ENCODE results near the gene TRMO. TPM values are rescaled to one million over a fixed set of nuclear protein-coding genes. Genes with fewer than 3 reads are reported as not detected.

The TRMO gene
- total and polyA plus RNA-seq, 7 donors, result 6.7 to 13.9 (median 9.2) TPM

DNA sequence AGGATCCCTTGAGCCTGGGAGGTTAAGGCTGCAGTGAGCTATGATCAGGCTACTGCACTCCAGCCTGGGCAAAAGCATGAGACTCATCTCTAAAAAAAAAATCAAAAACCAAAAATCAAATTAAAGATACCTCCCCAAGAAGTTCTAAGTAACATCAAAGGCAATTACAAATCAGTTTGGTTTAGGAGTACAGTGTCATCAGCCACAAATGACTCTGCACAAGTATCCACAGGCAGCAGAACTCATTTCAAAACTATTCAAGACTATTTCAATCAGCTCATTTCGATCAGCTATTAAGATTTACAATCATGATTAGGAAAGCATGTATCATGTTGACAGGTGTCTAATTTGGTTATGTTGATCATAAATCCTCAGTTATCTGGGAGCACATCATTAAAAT, 19.1 kb downstream of the TRMO start:
- 77 to 88% (median 81%) methylated on average over 1 of the region's 1 CpG for WGBS, 3 donors
- intact Hi-C loops (cut with DNase I), result loop anchor here in 1 of 2 donors (10.0 kb wide), 1 partner anchor 438 kb away; no protein-coding TSS in a partner anchor
- no peak for ATAC-seq
- Histone ChIP-seq H3K4me3 (no peak overlapping the region), H3K27me3 (ENCODE audit: insufficient read depth in 3 of 3, low read length in 2 of 3) (no peaks in the 10 kb centered on the region), H3K36me3 (ENCODE audit: insufficient read depth in 1 of 2, low read depth in 1 of 2) (peaks cover 0 to 26% of the 10 kb centered on the region in 2 donors), H3K27ac (no peak overlapping the region), H3K4me1 (peaks cover 9% of the 10 kb centered on the region), H3K9me3 (no peaks in the 10 kb centered on the region)
- TF ChIP-seq, protein P1, sequence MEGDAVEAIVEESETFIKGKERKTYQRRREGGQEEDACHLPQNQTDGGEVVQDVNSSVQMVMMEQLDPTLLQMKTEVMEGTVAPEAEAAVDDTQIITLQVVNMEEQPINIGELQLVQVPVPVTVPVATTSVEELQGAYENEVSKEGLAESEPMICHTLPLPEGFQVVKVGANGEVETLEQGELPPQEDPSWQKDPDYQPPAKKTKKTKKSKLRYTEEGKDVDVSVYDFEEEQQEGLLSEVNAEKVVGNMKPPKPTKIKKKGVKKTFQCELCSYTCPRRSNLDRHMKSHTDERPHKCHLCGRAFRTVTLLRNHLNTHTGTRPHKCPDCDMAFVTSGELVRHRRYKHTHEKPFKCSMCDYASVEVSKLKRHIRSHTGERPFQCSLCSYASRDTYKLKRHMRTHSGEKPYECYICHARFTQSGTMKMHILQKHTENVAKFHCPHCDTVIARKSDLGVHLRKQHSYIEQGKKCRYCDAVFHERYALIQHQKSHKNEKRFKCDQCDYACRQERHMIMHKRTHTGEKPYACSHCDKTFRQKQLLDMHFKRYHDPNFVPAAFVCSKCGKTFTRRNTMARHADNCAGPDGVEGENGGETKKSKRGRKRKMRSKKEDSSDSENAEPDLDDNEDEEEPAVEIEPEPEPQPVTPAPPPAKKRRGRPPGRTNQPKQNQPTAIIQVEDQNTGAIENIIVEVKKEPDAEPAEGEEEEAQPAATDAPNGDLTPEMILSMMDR (IDR thresholded peaks at IDR 0.05), result no peak
- no peak for DNase-seq

DNA sequence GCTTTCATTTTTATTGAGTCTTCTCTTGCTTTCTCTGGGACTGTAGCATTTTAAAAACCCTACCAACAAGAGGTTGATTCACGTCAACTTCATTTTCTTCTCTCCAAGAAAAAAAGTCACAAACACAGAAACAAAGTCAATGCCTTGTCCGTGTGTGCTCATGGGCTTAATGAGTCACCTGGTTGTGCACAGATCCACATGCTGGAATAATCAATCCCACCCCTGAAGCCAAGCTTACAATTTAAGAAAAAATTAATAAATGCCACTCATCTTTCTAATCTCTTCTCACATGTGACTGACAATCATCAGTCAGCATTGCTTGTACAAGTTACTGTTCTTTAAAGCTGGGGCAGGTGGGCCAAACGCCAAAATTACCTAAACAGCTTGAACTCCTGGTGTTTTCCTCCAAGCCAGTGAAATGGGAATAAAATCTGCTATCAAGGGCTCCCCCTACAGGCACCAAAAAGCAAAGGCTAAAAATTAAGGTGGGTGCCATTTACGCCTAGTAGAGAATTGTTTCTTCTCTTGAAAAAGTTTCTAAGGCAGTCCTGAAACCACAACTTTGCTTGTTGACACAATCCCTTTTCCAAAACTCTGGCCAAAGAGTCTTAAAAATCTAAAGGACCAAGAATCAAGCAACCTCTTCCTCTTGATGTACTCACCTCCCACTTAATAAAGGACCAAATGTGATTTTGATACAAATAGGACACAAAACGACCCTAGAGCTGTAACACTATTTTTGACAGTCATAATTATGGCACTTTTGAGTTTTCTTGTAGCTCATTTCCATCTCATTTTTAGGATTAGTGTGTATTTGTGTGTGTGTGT, 21.3 kb downstream of the TRMO start:
- intact Hi-C loops (cut with DNase I), result loop anchor here in 1 of 2 donors (2.0 to 10.0 kb wide), 2 partner anchors 190 to 436 kb away; no protein-coding TSS in a partner anchor
- TF ChIP-seq, protein P1 (IDR thresholded peaks at IDR 0.05), result peak; percentile 70
- DNase-seq (no peak), ATAC-seq (peak in 2 of 4 donors; percentile 55 to 71)
- Histone ChIP-seq H3K36me3 (ENCODE audit: insufficient read depth in 1 of 2, low read depth in 1 of 2) (peaks cover 0 to 32% of the 10 kb centered on the region in 2 donors), H3K4me1 (peaks cover 2% of the 10 kb centered on the region), H3K9me3 (no peaks in the 10 kb centered on the region), H3K27ac (no peak overlapping the region), H3K27me3 (ENCODE audit: insufficient read depth in 3 of 3, low read length in 2 of 3) (no peaks in the 10 kb centered on the region), H3K4me3 (no peak overlapping the region)
- whole genome bisulfite sequencing, 3 donors, result 48 to 53% (median 50%) methylated on average over 5 of the region's 5 CpGs

DNA sequence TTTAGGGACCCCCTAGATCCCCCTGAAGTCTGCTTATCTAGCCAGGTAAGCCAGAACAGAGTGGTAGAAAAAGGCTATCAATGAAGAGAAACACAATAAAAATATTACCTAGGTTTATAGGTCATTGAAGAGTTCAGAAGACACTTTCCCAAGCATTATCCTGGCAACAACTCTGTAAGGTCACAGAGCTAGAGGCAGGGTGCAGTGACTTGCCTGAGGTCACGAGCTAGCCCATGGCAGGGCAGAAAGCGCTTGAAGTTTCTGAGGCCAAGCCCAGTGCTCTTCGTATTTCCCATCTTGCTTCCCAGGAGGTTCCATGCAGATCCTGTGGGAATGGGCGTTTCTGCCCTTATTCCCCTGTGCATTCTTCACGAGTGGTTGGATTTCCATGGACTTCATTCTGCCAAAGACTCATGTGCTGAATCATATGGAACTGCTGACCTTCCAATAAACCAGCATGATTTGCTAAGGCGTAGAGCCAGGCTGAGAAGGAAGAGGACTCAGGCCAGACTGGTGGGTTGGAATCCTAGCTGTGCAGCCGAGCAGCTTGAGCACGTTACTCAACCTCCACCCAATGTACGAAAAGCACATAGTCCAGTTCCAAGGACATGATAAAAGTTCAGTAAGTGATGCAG, 22.1 kb downstream of the TRMO start:
- H3K9me3 ChIP-seq, result no peaks in the 10 kb centered on the region
- intact Hi-C loops (cut with DNase I), result loop anchor here in 1 of 2 donors (2.0 to 10.0 kb wide), 2 partner anchors 189 to 435 kb away; no protein-coding TSS in a partner anchor
- no peak overlapping the region for H3K4me3 ChIP-seq
- H3K36me3 ChIP-seq (ENCODE audit: insufficient read depth in 1 of 2, low read depth in 1 of 2), result peaks cover 0 to 37% of the 10 kb centered on the region in 2 donors
- no peaks in the 10 kb centered on the region for H3K27me3 ChIP-seq (ENCODE audit: insufficient read depth in 3 of 3, low read length in 2 of 3)
- no peaks in the 10 kb centered on the region for H3K4me1 ChIP-seq
- ATAC-seq, result no peak
- 81 to 86% (median 83%) methylated on average over 9 of the region's 9 CpGs for WGBS, 3 donors
- no peak overlapping the region for H3K27ac ChIP-seq
- TF ChIP-seq, protein P1 (IDR thresholded peaks at IDR 0.05), result no peak
- no peak for DNase-seq

DNA sequence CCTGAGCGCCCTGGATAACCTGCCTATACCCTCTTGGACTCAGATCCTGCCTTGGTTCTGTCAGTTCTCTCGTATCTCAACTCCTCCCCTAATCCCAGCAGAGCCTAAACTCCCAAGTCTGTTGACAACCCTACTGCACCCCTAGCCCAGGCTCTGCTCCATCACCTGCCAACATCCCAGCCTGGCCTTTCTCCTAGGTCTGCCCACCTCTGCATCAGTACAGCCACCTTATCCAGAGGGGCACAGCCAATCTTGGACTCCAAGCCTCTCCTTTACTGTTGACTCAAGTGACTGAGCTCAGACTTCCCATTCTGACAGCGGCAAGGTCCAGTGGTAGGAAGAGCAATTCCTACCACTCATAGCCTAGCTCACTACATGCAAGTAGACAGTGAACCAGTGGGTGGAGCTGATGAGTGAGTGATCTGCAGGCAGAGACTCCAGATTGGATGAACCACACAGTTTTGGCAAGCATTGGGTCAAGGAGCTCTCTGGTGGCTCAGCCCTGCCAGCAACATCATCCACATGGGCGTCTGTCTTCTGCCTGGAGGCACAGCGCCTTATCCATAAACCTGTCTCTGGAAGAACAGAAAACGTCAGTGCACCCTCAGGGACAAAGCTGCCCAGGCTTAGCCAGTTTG, 26.5 kb downstream of the TRMO start:
- intact Hi-C loops (cut with DNase I), result no loop called here
- WGBS, 3 donors, result 74 to 80% (median 78%) methylated on average over 6 of the region's 6 CpGs
- Histone ChIP-seq H3K27ac (no peak overlapping the region), H3K36me3 (ENCODE audit: insufficient read depth in 1 of 2, low read depth in 1 of 2) (peaks cover 0 to 22% of the 10 kb centered on the region in 2 donors), H3K4me1 (no peaks in the 10 kb centered on the region), H3K27me3 (ENCODE audit: insufficient read depth in 3 of 3, low read length in 2 of 3) (no peaks in the 10 kb centered on the region), H3K4me3 (no peak overlapping the region), H3K9me3 (no peaks in the 10 kb centered on the region)
- ATAC-seq, result no peak
- DNase-seq, result no peak
- TF ChIP-seq, protein P1 (IDR thresholded peaks at IDR 0.05), result no peak

Data from psoas muscle (tissue), 8 donors.